Gastrocnemius medialis (tissue), 4 donors: ENCODE measurements around the gene UNK.

Experiments used
- POLR2A ChIP-seq, 2 donors: fragments of 450-650 bp; IDR thresholded peaks; one replicate each; pipeline ENCODE4 v1.6.1; 2017; ENCODE audit warnings: antibody characterized with exemption in 2 of 2, mild to moderate bottlenecking in 2 of 2, moderate library complexity in 2 of 2
- TF ChIP-seq, protein P1 (sequence below), 5 experiments: fragments of 450-650 bp in 3 of 5; fragments of 200-600 bp in 2 of 5; sonication (generic) in 2 of 5; IDR thresholded peaks in 4 of 5; conservative IDR thresholded peaks in 1 of 5; 1 replicate in 4 of 5; 2 replicates in 1 of 5; pipeline ENCODE4 v1.5.1; 2016 to 2019; ENCODE audit warnings: antibody characterized with exemption in 5 of 5, mild to moderate bottlenecking in 3 of 5, moderate library complexity in 3 of 5

DNA sequence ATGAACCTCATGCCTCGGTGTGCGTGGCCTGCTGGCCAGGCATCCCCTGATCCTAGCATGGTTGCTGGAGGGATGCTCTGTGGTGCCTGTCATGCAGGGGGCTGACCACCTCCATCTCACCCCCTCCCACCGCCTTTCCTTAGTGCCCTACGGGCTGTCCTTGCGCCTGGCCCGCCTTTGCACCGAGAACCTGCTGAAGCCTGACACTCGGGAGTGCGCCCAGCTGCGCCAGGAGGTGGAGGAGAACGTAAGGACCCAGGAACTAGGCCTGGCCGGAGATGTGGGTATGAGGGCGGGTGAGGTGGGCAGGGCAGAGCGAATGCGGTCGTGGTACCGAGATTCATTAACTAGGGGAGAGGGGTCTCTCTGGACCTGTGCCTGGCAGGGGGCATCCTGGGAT lies 44.4 kb upstream of the UNK start:
- TF ChIP-seq, protein P1, sequence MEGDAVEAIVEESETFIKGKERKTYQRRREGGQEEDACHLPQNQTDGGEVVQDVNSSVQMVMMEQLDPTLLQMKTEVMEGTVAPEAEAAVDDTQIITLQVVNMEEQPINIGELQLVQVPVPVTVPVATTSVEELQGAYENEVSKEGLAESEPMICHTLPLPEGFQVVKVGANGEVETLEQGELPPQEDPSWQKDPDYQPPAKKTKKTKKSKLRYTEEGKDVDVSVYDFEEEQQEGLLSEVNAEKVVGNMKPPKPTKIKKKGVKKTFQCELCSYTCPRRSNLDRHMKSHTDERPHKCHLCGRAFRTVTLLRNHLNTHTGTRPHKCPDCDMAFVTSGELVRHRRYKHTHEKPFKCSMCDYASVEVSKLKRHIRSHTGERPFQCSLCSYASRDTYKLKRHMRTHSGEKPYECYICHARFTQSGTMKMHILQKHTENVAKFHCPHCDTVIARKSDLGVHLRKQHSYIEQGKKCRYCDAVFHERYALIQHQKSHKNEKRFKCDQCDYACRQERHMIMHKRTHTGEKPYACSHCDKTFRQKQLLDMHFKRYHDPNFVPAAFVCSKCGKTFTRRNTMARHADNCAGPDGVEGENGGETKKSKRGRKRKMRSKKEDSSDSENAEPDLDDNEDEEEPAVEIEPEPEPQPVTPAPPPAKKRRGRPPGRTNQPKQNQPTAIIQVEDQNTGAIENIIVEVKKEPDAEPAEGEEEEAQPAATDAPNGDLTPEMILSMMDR (IDR thresholded peaks at IDR 0.05 in 4 of 5, conservative IDR thresholded peaks at IDR 0.05 in 1 of 5) = no peak
- no peak for TF ChIP-seq POLR2A (IDR thresholded peaks at IDR 0.05)
